KMS-11 (cell line): ENCODE results near the gene FRMD4A.

Source experiments
- H2AFZ ChIP-seq: fragments of 200-600 bp; sonication (generic); 2 replicates; pipeline ENCODE4 v1.6.1; 2016; ENCODE audit warnings: antibody characterized with exemption, mixed run types, low read depth
- H3K27ac ChIP-seq: fragments of 200-600 bp; sonication (generic); 2 replicates; pipeline ENCODE4 v1.6.1; 2016; ENCODE audit warnings: mild to moderate bottlenecking, mixed run types
- H3K27me3 ChIP-seq: fragments of 200-600 bp; sonication (generic); 2 replicates; pipeline ENCODE4 v1.6.1; 2017; ENCODE audit warnings: mild to moderate bottlenecking, low read depth, mixed run types, moderate library complexity; ENCODE audit not compliant: insufficient read depth
- H3K36me3 ChIP-seq: fragments of 200-600 bp; sonication (generic); 2 replicates; pipeline ENCODE4 v1.6.1; 2017; ENCODE audit warnings: mild to moderate bottlenecking, mixed run types; ENCODE audit not compliant: insufficient read depth
- H3K4me1 ChIP-seq: fragments of 200-600 bp; sonication (generic); 2 replicates; pipeline ENCODE4 v1.6.1; 2016; ENCODE audit warnings: mild to moderate bottlenecking, low read depth, mixed run types; ENCODE audit not compliant: poor library complexity, severe bottlenecking
- H3K4me2 ChIP-seq: fragments of 200-600 bp; sonication (generic); 2 replicates; pipeline ENCODE4 v1.7.0; 2016; ENCODE audit warnings: mild to moderate bottlenecking, mixed run types
- H3K4me3 ChIP-seq: fragments of 200-600 bp; sonication (generic); IDR thresholded peaks from 2 replicates; pipeline ENCODE4 v1.6.1; 2017; ENCODE audit warnings: low read depth, low read length, mixed read lengths; ENCODE audit not compliant: insufficient read depth
- H3K79me2 ChIP-seq: fragments of 200-600 bp; sonication (generic); 2 replicates; pipeline ENCODE4 v1.6.1; 2016; ENCODE audit warnings: low read depth, mixed run types; ENCODE audit not compliant: insufficient read depth
- H3K9ac ChIP-seq: fragments of 200-600 bp; sonication (generic); 2 replicates; pipeline ENCODE4 v1.6.1; 2016; ENCODE audit warnings: mild to moderate bottlenecking, mixed run types
- H4K20me1 ChIP-seq: fragments of 200-600 bp; sonication (generic); 2 replicates; pipeline ENCODE4 v1.6.1; 2016; ENCODE audit warnings: mild to moderate bottlenecking, mixed run types; ENCODE audit not compliant: insufficient read depth
- CTCF ChIP-seq: fragments of 200-600 bp; sonication (generic); conservative IDR thresholded peaks from 2 replicates; pipeline ENCODE4 v1.6.1; 2017; ENCODE audit warnings: low read depth, mild to moderate bottlenecking, antibody characterized with exemption, low read length, moderate library complexity, mixed read lengths

The FRMD4A gene

GRCh38 chr10:13669182-13669855, 661.4 kb downstream of the FRMD4A start:
- no peaks in the 10 kb centered on the region for H3K4me1 ChIP-seq
- H3K4me2 ChIP-seq = no peak overlapping the region
- no peaks in the 10 kb centered on the region for H3K36me3 ChIP-seq
- no peak overlapping the region for H2AFZ ChIP-seq
- H3K9ac ChIP-seq = no peak overlapping the region
- no peak overlapping the region for H3K4me3 ChIP-seq
- TF ChIP-seq CTCF = no peak
- H3K27ac ChIP-seq = no peak overlapping the region
- H3K79me2 ChIP-seq = no peaks in the 10 kb centered on the region
- H4K20me1 ChIP-seq = no peaks in the 10 kb centered on the region
- no peaks in the 10 kb centered on the region for H3K27me3 ChIP-seq

GRCh38 chr10:13668126-13668525, 662.6 kb downstream of the FRMD4A start:
- TF ChIP-seq CTCF = no peak
- Histone ChIP-seq H3K36me3 (no peaks in the 10 kb centered on the region), H3K4me2 (no peak overlapping the region), H3K79me2 (no peaks in the 10 kb centered on the region), H3K9ac (no peak overlapping the region), H2AFZ (no peak overlapping the region), H3K4me3 (no peak overlapping the region), H4K20me1 (no peaks in the 10 kb centered on the region), H3K4me1 (no peaks in the 10 kb centered on the region), H3K27ac (no peak overlapping the region), H3K27me3 (no peaks in the 10 kb centered on the region)

- H3K9ac ChIP-seq = no peak overlapping the region
- no peaks in the 10 kb centered on the region for H3K4me1 ChIP-seq
- H3K27me3 ChIP-seq = no peaks in the 10 kb centered on the region
- TF ChIP-seq CTCF = no peak
- no peak overlapping the region for H3K27ac ChIP-seq
- no peak overlapping the region for H3K4me3 ChIP-seq
- no peaks in the 10 kb centered on the region for H3K79me2 ChIP-seq
- no peak overlapping the region for H3K4me2 ChIP-seq
- no peaks in the 10 kb centered on the region for H4K20me1 ChIP-seq
- H2AFZ ChIP-seq = no peak overlapping the region
- H3K36me3 ChIP-seq = no peaks in the 10 kb centered on the region
Measured at GRCh38 chr10:13665516-13666262, 665.0 kb downstream of the FRMD4A start.

- no peak for TF ChIP-seq CTCF
- Histone ChIP-seq H3K36me3 (no peaks in the 10 kb centered on the region), H3K4me1 (peaks cover 8% of the 10 kb centered on the region), H4K20me1 (no peaks in the 10 kb centered on the region), H3K4me2 (no peak overlapping the region), H3K4me3 (no peak overlapping the region), H3K79me2 (no peaks in the 10 kb centered on the region), H3K27me3 (no peaks in the 10 kb centered on the region), H3K27ac (no peak overlapping the region), H3K9ac (no peak overlapping the region), H2AFZ (no peak overlapping the region)
Measured at GRCh38 chr10:13661256-13661655, 669.5 kb downstream of the FRMD4A start.
